DND-41 (cell line): ENCODE results near the gene PRTFDC1.

Experiments
- ATAC-seq: fragments of 200-7000 bp; cut with Tn5 transposase; 3 replicates; pipeline ENCODE4 v1.9.1; 2021; ENCODE audit warnings: low read depth; ENCODE audit not compliant: insufficient read depth
- DNase-seq: peaks from one replicate; pipeline ENCODE4 v3.0.0-alpha.2; 2020
- H2AFZ ChIP-seq: 2 replicates; pipeline ENCODE4 v1.6.0; 2012; ENCODE audit warnings: low read depth, low read length
- H3K27ac ChIP-seq: 2 replicates; pipeline ENCODE4 v1.5.1; 2012; ENCODE audit warnings: low read length, inconsistent platforms
- H3K27me3 ChIP-seq: fragments of 200-600 bp; sonication (generic); 2 replicates; pipeline ENCODE4 v1.6.0; 2012; ENCODE audit warnings: low read length, mild to moderate bottlenecking, inconsistent platforms; ENCODE audit not compliant: insufficient read depth, poor library complexity
- H3K36me3 ChIP-seq: 2 replicates; pipeline ENCODE4 v1.5.1; 2012; ENCODE audit warnings: low read length, inconsistent platforms; ENCODE audit not compliant: insufficient read depth
- H3K4me1 ChIP-seq: 2 replicates; pipeline ENCODE4 v1.5.1; 2012; ENCODE audit warnings: mild to moderate bottlenecking, low read length; ENCODE audit not compliant: insufficient read depth
- H3K4me2 ChIP-seq: 2 replicates; pipeline ENCODE4 v1.6.0; 2012; ENCODE audit warnings: mild to moderate bottlenecking, moderate library complexity, low read length, inconsistent platforms; ENCODE audit not compliant: insufficient read depth
- H3K4me3 ChIP-seq, 2 experiments: fragments of 200-600 bp in 1 of 2; shearing (Covaris generic) in 1 of 2; 2 replicates each; pipeline ENCODE4 v1.5.1; 2012 to 2016; ENCODE audit warnings: inconsistent platforms in 2 of 2, low read length in 2 of 2, mild to moderate bottlenecking in 2 of 2, low read depth in 1 of 2, moderate library complexity in 1 of 2
- H3K79me2 ChIP-seq: 2 replicates; pipeline ENCODE4 v1.6.0; 2012; ENCODE audit warnings: low read length, inconsistent platforms; ENCODE audit not compliant: insufficient read depth
- H3K9ac ChIP-seq: 2 replicates; pipeline ENCODE4 v1.6.0; 2012; ENCODE audit warnings: low read depth, mild to moderate bottlenecking, inconsistent platforms, low read length, moderate library complexity
- H3K9me3 ChIP-seq: 2 replicates; pipeline ENCODE4 v1.5.1; 2012; ENCODE audit warnings: low read length, moderate library complexity, mild to moderate bottlenecking, inconsistent platforms; ENCODE audit not compliant: insufficient read depth, severe bottlenecking
- H4K20me1 ChIP-seq: 2 replicates; pipeline ENCODE4 v1.6.0; 2012; ENCODE audit warnings: low read length; ENCODE audit not compliant: insufficient read depth
- EZH2 ChIP-seq: IDR thresholded peaks from 3 replicates; pipeline ENCODE4 v1.6.1; 2012; ENCODE audit warnings: borderline replicate concordance, low read depth, mild to moderate bottlenecking, moderate library complexity, low read length, inconsistent platforms; ENCODE audit not compliant: severe bottlenecking
- TF ChIP-seq, protein P1 (sequence below): IDR thresholded peaks from 2 replicates; pipeline ENCODE4 v1.5.1; 2012; ENCODE audit warnings: borderline replicate concordance, low read length, moderate library complexity, mild to moderate bottlenecking; ENCODE audit not compliant: poor library complexity, severe bottlenecking; ENCODE audit errors: extremely low read depth

The PRTFDC1 gene

DNA sequence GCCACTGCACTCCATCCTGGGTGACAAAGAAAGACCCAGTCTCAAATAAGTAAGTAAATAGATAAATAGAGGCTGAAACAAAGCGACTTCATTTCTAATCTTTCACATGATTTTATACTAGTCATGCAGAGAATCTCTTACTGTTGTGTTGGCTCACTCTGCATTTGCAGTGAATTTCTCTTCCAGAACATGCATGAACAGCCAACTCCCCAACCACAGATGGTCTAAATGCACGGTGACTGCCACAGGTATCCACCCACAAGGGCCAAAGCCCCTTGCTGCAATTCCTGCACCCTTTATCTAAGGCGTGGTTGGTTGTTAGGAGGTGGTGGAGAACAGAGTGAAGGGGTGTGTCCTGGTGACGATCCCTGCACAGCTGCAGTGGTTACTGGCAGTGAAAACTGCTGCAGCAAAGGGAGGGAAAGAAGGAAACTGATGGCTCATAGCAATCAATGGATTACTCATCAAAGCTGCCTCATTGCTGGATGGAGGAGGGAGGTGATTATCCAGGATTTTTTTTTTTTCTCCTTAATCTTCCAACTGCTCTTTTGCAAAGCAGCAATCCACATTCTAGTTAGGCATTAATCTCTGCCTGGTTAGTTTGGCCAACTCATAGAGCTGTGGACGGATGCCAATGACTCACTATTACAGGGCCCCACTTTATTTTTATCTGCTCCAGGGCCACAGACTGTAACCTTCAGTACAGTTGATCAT, 50.6 kb downstream of the PRTFDC1 start:
- H3K4me2 ChIP-seq = no peak overlapping the region
- H3K9ac ChIP-seq = no peak overlapping the region
- no peaks in the 10 kb centered on the region for H3K79me2 ChIP-seq
- TF ChIP-seq, protein P1, sequence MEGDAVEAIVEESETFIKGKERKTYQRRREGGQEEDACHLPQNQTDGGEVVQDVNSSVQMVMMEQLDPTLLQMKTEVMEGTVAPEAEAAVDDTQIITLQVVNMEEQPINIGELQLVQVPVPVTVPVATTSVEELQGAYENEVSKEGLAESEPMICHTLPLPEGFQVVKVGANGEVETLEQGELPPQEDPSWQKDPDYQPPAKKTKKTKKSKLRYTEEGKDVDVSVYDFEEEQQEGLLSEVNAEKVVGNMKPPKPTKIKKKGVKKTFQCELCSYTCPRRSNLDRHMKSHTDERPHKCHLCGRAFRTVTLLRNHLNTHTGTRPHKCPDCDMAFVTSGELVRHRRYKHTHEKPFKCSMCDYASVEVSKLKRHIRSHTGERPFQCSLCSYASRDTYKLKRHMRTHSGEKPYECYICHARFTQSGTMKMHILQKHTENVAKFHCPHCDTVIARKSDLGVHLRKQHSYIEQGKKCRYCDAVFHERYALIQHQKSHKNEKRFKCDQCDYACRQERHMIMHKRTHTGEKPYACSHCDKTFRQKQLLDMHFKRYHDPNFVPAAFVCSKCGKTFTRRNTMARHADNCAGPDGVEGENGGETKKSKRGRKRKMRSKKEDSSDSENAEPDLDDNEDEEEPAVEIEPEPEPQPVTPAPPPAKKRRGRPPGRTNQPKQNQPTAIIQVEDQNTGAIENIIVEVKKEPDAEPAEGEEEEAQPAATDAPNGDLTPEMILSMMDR = no peak
- no peak for TF ChIP-seq EZH2
- no peak overlapping the region for H3K4me3 ChIP-seq
- no peaks in the 10 kb centered on the region for H4K20me1 ChIP-seq
- H3K9me3 ChIP-seq = no peaks in the 10 kb centered on the region
- no peak overlapping the region for H3K27ac ChIP-seq
- H2AFZ ChIP-seq = no peak overlapping the region
- DNase-seq = no peak
- no peaks in the 10 kb centered on the region for H3K27me3 ChIP-seq
- H3K36me3 ChIP-seq = no peaks in the 10 kb centered on the region
- peak; percentile 54; the same call in 2 of the 3 replicates for ATAC-seq
- 0 out of 2 replicates have a peak, but pooled peaks cover 3% of the 10 kb centered on the region for H3K4me1 ChIP-seq

- H3K9ac ChIP-seq = no peak overlapping the region
- TF ChIP-seq, protein P1 = no peak
- TF ChIP-seq EZH2 = no peak
- H3K27me3 ChIP-seq = no peaks in the 10 kb centered on the region
- H2AFZ ChIP-seq = no peak overlapping the region
- no peaks in the 10 kb centered on the region for H3K36me3 ChIP-seq
- ATAC-seq (no peak), DNase-seq (no peak)
- no peaks in the 10 kb centered on the region for H3K9me3 ChIP-seq
- H3K79me2 ChIP-seq = no peaks in the 10 kb centered on the region
- H3K27ac ChIP-seq = no peak overlapping the region
- 0 out of 2 replicates have a peak, but pooled peaks cover 3% of the 10 kb centered on the region for H3K4me1 ChIP-seq
- H4K20me1 ChIP-seq = no peaks in the 10 kb centered on the region
- H3K4me3 ChIP-seq = no peak overlapping the region
- no peak overlapping the region for H3K4me2 ChIP-seq
Observed at GRCh38 chr10:24900888-24901685, 51.3 kb downstream of the PRTFDC1 start.

DNA sequence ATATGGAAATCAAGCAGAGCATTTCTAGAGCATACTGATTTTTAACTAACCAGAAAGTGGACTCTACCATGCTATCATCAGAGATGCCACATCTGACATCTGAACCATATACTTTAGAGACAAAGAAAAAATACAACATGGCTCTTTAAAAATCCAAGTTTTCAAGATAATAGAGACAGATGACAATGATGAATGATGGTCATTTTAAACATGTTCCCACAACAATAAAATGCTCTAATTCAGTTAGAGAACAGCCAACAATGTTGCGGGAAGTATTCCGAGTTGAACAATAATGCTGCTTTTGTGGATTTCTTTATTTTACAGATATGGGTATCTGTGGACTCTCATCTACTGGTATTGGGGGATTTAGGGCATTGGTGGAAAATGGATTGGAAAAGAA, 52.8 kb downstream of the PRTFDC1 start:
- Histone ChIP-seq H3K4me1 (0 out of 2 replicates have a peak, but pooled peaks cover 3% of the 10 kb centered on the region), H4K20me1 (no peaks in the 10 kb centered on the region), H3K9ac (no peak overlapping the region), H3K27ac (no peak overlapping the region), H3K4me2 (no peak overlapping the region), H3K27me3 (no peaks in the 10 kb centered on the region), H2AFZ (no peak overlapping the region), H3K36me3 (no peaks in the 10 kb centered on the region), H3K79me2 (no peaks in the 10 kb centered on the region), H3K4me3 (no peak overlapping the region), H3K9me3 (no peaks in the 10 kb centered on the region)
- ATAC-seq (no peak), DNase-seq (no peak)
- TF ChIP-seq, protein P1 = no peak
- no peak for TF ChIP-seq EZH2
